ENCODE data around the gene SNAP23.

SNAP23 gene

DNA sequence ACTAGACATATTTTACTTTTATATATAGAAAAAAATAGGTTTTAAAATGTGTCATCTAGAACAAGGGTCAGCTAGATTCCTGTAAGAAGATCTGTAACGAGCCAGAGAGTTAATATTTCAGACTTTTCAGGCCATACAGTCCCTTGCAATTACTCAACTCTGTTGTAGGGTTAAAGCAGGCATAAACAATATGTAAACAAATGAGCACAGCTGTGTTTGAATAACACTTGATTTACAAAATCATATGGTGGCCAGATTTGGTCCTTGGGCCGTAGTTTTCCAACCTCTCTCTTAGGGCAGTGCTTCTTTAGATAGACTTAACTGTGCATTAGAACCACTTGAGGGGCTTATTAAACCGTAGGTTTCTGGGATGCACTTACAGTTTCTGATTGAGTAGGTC is 33.5 kb downstream of the SNAP23 start:
- ChIA-PET POLR2A (no interaction called here), CTCF (interaction anchor here (1.1 to 3.4 kb wide), 4 partner anchors 11 to 20 kb away, joined by 3 to 19 read pairs (median 4); partner anchors contain the start of genes HAUS2 and LRRC57)
- no peak for DNase-seq (ENCODE audit: extremely low spot score)
- TF ChIP-seq, protein P1, sequence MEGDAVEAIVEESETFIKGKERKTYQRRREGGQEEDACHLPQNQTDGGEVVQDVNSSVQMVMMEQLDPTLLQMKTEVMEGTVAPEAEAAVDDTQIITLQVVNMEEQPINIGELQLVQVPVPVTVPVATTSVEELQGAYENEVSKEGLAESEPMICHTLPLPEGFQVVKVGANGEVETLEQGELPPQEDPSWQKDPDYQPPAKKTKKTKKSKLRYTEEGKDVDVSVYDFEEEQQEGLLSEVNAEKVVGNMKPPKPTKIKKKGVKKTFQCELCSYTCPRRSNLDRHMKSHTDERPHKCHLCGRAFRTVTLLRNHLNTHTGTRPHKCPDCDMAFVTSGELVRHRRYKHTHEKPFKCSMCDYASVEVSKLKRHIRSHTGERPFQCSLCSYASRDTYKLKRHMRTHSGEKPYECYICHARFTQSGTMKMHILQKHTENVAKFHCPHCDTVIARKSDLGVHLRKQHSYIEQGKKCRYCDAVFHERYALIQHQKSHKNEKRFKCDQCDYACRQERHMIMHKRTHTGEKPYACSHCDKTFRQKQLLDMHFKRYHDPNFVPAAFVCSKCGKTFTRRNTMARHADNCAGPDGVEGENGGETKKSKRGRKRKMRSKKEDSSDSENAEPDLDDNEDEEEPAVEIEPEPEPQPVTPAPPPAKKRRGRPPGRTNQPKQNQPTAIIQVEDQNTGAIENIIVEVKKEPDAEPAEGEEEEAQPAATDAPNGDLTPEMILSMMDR (IDR thresholded peaks at IDR 0.05; ENCODE audit: control extremely low read depth, extremely low read depth, low read depth, missing control alignments), result no peak

DNA sequence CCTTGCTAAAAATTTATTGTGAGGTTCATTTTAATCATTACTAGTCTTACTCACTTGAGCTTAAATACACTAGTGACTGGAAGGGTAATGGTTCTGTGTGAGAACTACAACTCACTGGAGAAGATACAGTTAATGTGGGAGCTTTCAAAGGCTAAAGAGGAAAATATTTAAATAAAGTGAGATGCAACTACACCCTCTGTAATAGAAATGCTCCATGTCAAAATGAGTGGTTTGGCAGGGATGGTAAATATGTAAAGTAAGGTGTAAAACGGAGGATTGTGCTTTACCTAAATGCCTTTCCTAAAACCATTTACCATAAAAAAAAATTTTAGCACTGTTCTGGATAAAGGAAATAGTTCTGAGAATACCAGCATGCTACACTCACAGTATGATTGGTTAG is 37.8 kb downstream of the SNAP23 start:
- TF ChIP-seq, protein P1 (IDR thresholded peaks at IDR 0.05; ENCODE audit: control extremely low read depth, extremely low read depth, low read depth, missing control alignments), result no peak
- no peak for DNase-seq (ENCODE audit: extremely low spot score)
- ChIA-PET POLR2A (no interaction called here), CTCF (interaction anchor here (0.8 to 2.9 kb wide), 4 partner anchors 9 to 34 kb away, joined by 3 to 10 read pairs (median 4); no protein-coding TSS in a partner anchor)

DNA sequence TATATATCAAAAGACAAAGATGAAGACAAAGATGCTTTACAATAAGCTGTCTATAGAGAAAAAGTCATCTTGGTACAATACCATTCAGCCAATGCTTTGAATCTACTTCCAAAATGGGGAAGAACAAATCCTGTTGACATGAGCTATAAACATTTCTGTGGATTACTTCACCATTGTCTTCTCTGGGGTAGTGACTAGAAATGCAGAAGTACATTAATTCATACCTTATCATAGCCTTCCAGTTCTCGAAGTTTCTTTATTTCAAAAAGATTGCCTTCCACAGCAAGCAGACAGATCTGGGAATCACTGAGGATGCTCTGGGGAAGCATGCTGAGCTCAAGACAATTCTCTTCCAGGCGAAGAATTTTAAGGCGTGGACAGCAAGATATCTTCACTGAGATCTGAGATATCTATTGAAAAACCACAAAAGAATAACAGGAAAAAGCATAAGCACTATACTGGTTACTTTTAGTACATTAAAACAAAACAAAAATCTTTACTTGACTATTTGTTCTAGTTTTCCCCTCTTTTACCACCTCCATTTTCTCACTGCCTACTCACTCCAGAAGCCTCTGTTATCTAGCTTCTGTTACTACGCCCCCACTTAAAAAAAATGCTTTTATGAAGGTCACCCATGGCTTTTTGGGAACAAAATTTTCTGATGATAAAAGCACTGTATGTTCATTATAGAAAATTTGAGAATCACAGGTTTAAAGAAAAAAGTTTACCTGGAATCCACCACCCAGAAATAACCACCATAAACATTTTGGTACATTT is 49.6 kb downstream of the SNAP23 start:
- no peak for DNase-seq (ENCODE audit: extremely low spot score)
- POLR2A ChIA-PET, result no interaction called here
- TF ChIP-seq, protein P1 (IDR thresholded peaks at IDR 0.05; ENCODE audit: control extremely low read depth, extremely low read depth, low read depth, missing control alignments), result no peak
- CTCF ChIA-PET, result interaction anchor here (0.8 to 3.1 kb wide), 7 partner anchors 9 to 105 kb away, joined by 3 to 12 read pairs (median 3); partner anchors contain the start of gene SNAP23

DNA sequence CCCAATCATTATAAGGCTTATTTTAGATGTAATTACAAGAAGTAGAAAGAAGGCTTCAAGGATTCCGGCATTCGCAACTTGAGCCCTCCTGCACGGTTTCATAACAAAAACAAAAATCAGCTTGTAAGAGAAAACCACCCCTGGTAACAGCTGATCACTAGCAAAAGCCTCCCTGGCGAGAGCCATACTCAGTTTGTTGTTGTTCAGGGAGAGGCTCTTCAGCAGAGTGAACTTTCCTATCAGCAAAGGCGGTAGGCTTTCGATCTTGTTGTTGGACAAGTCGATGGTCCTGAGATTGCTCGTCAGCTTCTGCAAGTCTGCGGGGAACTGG is 52.4 kb downstream of the SNAP23 start:
- ChIA-PET CTCF (interaction anchor here (1.0 to 2.0 kb wide), 7 partner anchors 11 to 104 kb away, joined by 3 to 6 read pairs (median 4); no protein-coding TSS in a partner anchor), POLR2A (interaction anchor here (0.6 kb wide), 2 partner anchors 28 to 93 kb away, joined by 3 to 5 read pairs; partner anchors contain the start of gene STARD9)
- TF ChIP-seq, protein P1 (IDR thresholded peaks at IDR 0.05; ENCODE audit: control extremely low read depth, extremely low read depth, low read depth, missing control alignments), result no peak
- DNase-seq (ENCODE audit: extremely low spot score), result no peak

DNA sequence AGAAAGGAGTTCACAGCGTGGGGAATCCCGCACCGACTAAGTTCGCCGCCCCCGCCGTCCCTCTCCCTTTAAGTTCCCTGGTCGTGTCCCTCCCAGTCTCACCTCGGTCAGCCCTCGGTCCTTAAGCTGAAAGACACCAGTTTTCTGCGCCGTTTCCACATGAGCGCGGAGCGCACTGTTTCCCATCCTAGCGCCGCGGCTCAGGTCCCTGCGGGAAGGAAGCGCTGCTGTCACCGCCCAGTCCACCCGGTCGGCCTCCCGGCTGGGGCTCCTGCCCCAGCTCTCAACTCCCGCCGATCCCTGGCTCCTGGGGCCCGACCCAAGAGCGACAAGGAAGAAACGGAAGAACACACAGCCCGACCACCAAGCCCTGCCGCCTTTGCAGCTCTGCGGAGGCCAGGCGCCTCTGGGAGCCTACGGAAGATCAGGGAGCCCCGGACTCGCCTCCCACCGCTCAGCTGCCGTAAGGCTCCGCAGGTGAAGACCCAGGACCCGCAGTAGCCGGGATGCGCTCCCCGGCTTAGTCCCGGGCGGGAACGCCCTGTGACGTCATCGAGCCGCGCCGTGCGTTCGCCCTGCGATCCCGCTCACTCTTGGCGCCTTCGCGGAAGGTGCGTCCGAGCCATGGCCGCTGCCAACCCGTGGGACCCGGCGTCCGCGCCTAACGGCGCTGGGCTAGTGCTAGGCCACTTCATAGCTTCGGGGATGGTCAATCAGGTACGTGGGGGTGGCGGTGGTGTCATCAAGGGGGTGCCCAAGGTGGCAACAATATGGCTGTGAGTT is 53.0 kb downstream of the SNAP23 start, which contains the start of the genes HAUS2 and LRRC57:
Gene HAUS2, plus strand, starts transcription at position 590 of the 783 bp plus-strand sequence. Its CDS starts 35 bp downstream, at position 625.
Gene LRRC57, minus strand, starts transcription at position 545 of the 783 bp plus-strand sequence. Its CDS starts 359 bp downstream, at position 186.
- CTCF ChIA-PET, result interaction anchor here (1.0 to 2.0 kb wide), 8 partner anchors 12 to 103 kb away, joined by 3 to 6 read pairs (median 4); no protein-coding TSS in a partner anchor
- TF ChIP-seq, protein P1 (IDR thresholded peaks at IDR 0.05; ENCODE audit: control extremely low read depth, extremely low read depth, low read depth, missing control alignments), result no peak
- DNase-seq (ENCODE audit: extremely low spot score), result peak; percentile 96
- POLR2A ChIA-PET, result interaction anchor here (0.6 to 1.1 kb wide), 2 partner anchors 27 kb away, joined by 3 read pairs; partner anchors contain the start of gene STARD9

DNA sequence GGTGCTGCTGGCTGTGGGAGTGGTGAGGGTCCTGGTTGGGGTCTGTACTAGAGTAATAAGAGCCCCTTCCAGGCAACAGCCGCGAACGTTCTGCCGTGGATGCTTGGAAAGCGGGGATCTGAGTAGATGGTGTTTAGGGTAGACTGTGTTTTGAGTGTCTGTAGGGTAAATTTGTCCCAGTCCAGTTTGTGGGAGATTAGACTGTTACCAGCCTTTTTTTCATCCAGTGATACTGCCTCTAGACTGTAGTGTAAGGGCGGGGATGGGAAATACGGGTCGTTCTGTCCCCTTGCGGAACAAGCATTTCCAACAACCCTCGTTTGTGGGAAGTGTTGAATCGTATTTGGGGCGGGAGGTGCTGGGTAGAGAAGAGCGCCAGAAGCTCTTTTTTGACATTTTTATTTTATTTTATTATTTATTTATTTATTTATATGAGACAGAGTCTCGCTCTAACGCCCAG is 53.6 kb downstream of the SNAP23 start:
- TF ChIP-seq, protein P1 (IDR thresholded peaks at IDR 0.05; ENCODE audit: control extremely low read depth, extremely low read depth, low read depth, missing control alignments), result no peak
- POLR2A ChIA-PET, result interaction anchor here (1.1 kb wide), 1 partner anchor 26 kb away, joined by 3 read pairs; the partner anchor contains the start of gene STARD9
- CTCF ChIA-PET, result interaction anchor here (1.0 to 2.0 kb wide), 5 partner anchors 12 to 103 kb away, joined by 3 to 6 read pairs (median 3); no protein-coding TSS in a partner anchor
- peak; percentile 36 for DNase-seq (ENCODE audit: extremely low spot score)
